Panc1 (cell line): Measurements from ENCODE around the gene EBLN2. TPM values are rescaled to one million over a fixed set of nuclear protein-coding genes. Genes with fewer than 3 reads are reported as not detected.

Experiments used
- ATAC-seq: fragments of 200-7000 bp; cut with Tn5 transposase; 2 replicates; pipeline ENCODE4 v1.9.1; 2020; ENCODE audit warnings: mild to moderate bottlenecking, moderate library complexity
- BruUV-seq: library from RNA; stranded (reverse); fragments of 400-500 nt; replicated peaks from 2 replicates; lab custom pipeline; 2021; lab: Mats Ljungman, UMichigan
- CTCF ChIA-PET: fragments of 300-600 bp; sonication (Branson Sonifier 250); formaldehyde crosslinking; loops from one replicate; lab custom pipeline; 2022; ENCODE audit warnings: antibody characterized with exemption; lab: Charles Lee
- POLR2A ChIA-PET: fragments of 300-600 bp; sonication (Branson Sonifier 250); formaldehyde crosslinking; loops from one replicate; lab custom pipeline; 2022; ENCODE audit warnings: antibody characterized with exemption; lab: Charles Lee
- DNase-seq: peaks from one replicate; pipeline ENCODE4 v3.0.0-alpha.2; 2010; ENCODE audit warnings: low read depth, low spot score
- H3K27ac ChIP-seq: 2 replicates; pipeline ENCODE4 v1.5.1; 2011; ENCODE audit warnings: mild to moderate bottlenecking, low read length, inconsistent platforms
- H3K27me3 ChIP-seq: fragments of 200-500 bp; sonication (Bioruptor generic); 2 replicates; pipeline ENCODE4 v1.6.0; 2014; ENCODE audit warnings: low read length, inconsistent platforms; ENCODE audit not compliant: control insufficient read depth, insufficient read depth
- H3K36me3 ChIP-seq: fragments of 200-500 bp; sonication (Bioruptor generic); 2 replicates; pipeline ENCODE4 v1.5.1; 2014; ENCODE audit warnings: inconsistent platforms, mild to moderate bottlenecking, low read length, moderate library complexity; ENCODE audit not compliant: control insufficient read depth, insufficient read depth
- H3K4me1 ChIP-seq: 2 replicates; pipeline ENCODE4 v1.5.1; 2011; ENCODE audit warnings: inconsistent platforms, mild to moderate bottlenecking, low read length, moderate library complexity; ENCODE audit not compliant: control insufficient read depth, insufficient read depth
- H3K4me3 ChIP-seq, 2 experiments: 2 replicates each; pipeline ENCODE4 v1.5.1; 2011 to 2012; ENCODE audit warnings: low read depth in 2 of 2, low read length in 2 of 2, mild to moderate bottlenecking in 2 of 2, inconsistent platforms in 1 of 2, moderate library complexity in 1 of 2
- H3K9me3 ChIP-seq: fragments of 200-500 bp; sonication (Bioruptor generic); 2 replicates; pipeline ENCODE4 v1.5.1; 2014; ENCODE audit warnings: low read depth, mild to moderate bottlenecking, inconsistent platforms, low read length, moderate library complexity; ENCODE audit not compliant: control insufficient read depth, insufficient read depth
- CTCF ChIP-seq: fragments of 450-650 bp; IDR thresholded peaks from 2 replicates; pipeline ENCODE4 v1.5.1; 2017; ENCODE audit warnings: mild to moderate bottlenecking
- POLR2AphosphoS5 ChIP-seq: IDR thresholded peaks from 2 replicates; pipeline ENCODE4 v1.6.1; 2012; ENCODE audit warnings: mild to moderate bottlenecking, low read depth, low read length, moderate library complexity
- REST ChIP-seq, 2 experiments: IDR thresholded peaks; 2 replicates each; pipeline ENCODE4 v1.6.1; 2011 to 2012; ENCODE audit warnings: low read depth in 2 of 2, control low read depth in 1 of 2, low read length in 1 of 2, mild to moderate bottlenecking in 1 of 2, moderate library complexity in 1 of 2; ENCODE audit not compliant: insufficient read depth in 1 of 2
- SIN3A ChIP-seq: IDR thresholded peaks from 2 replicates; pipeline ENCODE4 v1.6.1; 2012; ENCODE audit warnings: low read depth, mild to moderate bottlenecking, low read length, moderate library complexity, borderline replicate concordance; ENCODE audit not compliant: insufficient read depth
- TCF7L2 ChIP-seq: IDR thresholded peaks from 2 replicates; pipeline ENCODE4 v1.6.1; 2011; ENCODE audit warnings: mild to moderate bottlenecking, low read depth, low read length, inconsistent platforms
- in situ Hi-C: cut with HindIII; loops from 2 replicates; pipeline ENCODE4 v1.10.0; 2016; ENCODE audit warnings: low sequenced_read_pairs, low pct_unique_long_range_greater_than_20kb
- intact Hi-C: fragments of 100-400 bp; cut with micrococcal nuclease; formaldehyde crosslinking; loops from one replicate; pipeline ENCODE4 v1.10.0; 2022; ENCODE audit not compliant: unreplicated experiment
- total RNA-seq: library from RNA; stranded (reverse); gene quantifications from one replicate; pipeline ENCODE4 v1.2.1, GENCODE V29; 2021; ENCODE audit not compliant: unreplicated experiment

Gene EBLN2
- total RNA-seq, 1 experiment from 2014 or later: 1.9 TPM

GRCh38 chr3:73080216-73080966 lies 18.9 kb downstream of the EBLN2 start:
- H3K4me3 ChIP-seq: no peak overlapping the region
- CTCF ChIA-PET: interaction anchor here (0.6 to 0.7 kb wide), 2 partner anchors 144 to 392 kb away, joined by 3 to 13 read pairs; no protein-coding TSS in a partner anchor
- in situ Hi-C loops: no loop called here

GRCh38 chr3:73081140-73081539 lies 19.7 kb downstream of the EBLN2 start:
- ChIA-PET POLR2A (interaction anchor here (0.5 kb wide), 1 partner anchor 135 kb away, joined by 16 read pairs; no protein-coding TSS in a partner anchor), CTCF (interaction anchor here (0.7 kb wide), 1 partner anchor 144 kb away, joined by 13 read pairs; no protein-coding TSS in a partner anchor)
- no TSS peak for BruUV-seq
- H3K27ac ChIP-seq: no peak overlapping the region
- no peaks in the 10 kb centered on the region for H3K36me3 ChIP-seq
- in situ Hi-C loops (no loop called here), intact Hi-C loops (loop anchor here (10.0 kb wide), 1 partner anchor 146 kb away; no protein-coding TSS in a partner anchor)
- no peaks in the 10 kb centered on the region for H3K27me3 ChIP-seq
- H3K4me3 ChIP-seq: no peak overlapping the region
- ATAC-seq: no peak
- no peaks in the 10 kb centered on the region for H3K9me3 ChIP-seq
- no peaks in the 10 kb centered on the region for H3K4me1 ChIP-seq
- DNase-seq: no peak
- TF ChIP-seq POLR2AphosphoS5: no peak
- no peak for TF ChIP-seq CTCF
- no peak for TF ChIP-seq TCF7L2
- TF ChIP-seq REST (IDR thresholded peaks at IDR 0.05; ENCODE audit: insufficient read depth in 1 of 2, low read depth in 2 of 2, low read length in 1 of 2): no peak
- TF ChIP-seq SIN3A: no peak

More at GRCh38 chr3:73080216-73080966, 18.9 kb downstream of the EBLN2 start:
- ATAC-seq (no peak), DNase-seq (no peak)
- no peaks in the 10 kb centered on the region for H3K27me3 ChIP-seq
- H3K36me3 ChIP-seq: no peaks in the 10 kb centered on the region
- H3K27ac ChIP-seq: no peak overlapping the region
- intact Hi-C loops: loop anchor here (10.0 kb wide), 1 partner anchor 146 kb away; no protein-coding TSS in a partner anchor
- POLR2A ChIA-PET: no interaction called here
- no TSS peak for BruUV-seq
- H3K9me3 ChIP-seq: no peaks in the 10 kb centered on the region
- no peak for TF ChIP-seq TCF7L2
- H3K4me1 ChIP-seq: no peaks in the 10 kb centered on the region

- in situ Hi-C loops: no loop called here
- H3K9me3 ChIP-seq: no peaks in the 10 kb centered on the region
- ChIA-PET CTCF (no interaction called here), POLR2A (no interaction called here)
- H3K4me3 ChIP-seq: no peak overlapping the region
- no TSS peak for BruUV-seq
- TF ChIP-seq CTCF (no peak), TCF7L2 (no peak), POLR2AphosphoS5 (no peak), REST (IDR thresholded peaks at IDR 0.05; ENCODE audit: insufficient read depth in 1 of 2, low read depth in 2 of 2, low read length in 1 of 2) (no peak)
- no peaks in the 10 kb centered on the region for H3K27me3 ChIP-seq
- ATAC-seq (no peak), DNase-seq (no peak)
- intact Hi-C loops: loop anchor here (2.0 to 10.0 kb wide), 2 partner anchors 149 to 233 kb away; no protein-coding TSS in a partner anchor
- no peak overlapping the region for H3K27ac ChIP-seq
- H3K4me1 ChIP-seq: no peaks in the 10 kb centered on the region
- no peaks in the 10 kb centered on the region for H3K36me3 ChIP-seq
These were observed 22.7 kb downstream of the EBLN2 start for GRCh38 chr3:73084170-73084569.
